RWPE1 (cell line): Measurements from ENCODE around the gene CDKAL1.
"Not testable (repeated sequence)": the region's sequence is repeated elsewhere in the genome, so short reads cannot be mapped to it uniquely, and the experiment has no call there.

Experiments used
- CTCF ChIA-PET: fragments of 350-600 bp; sonication (Branson Sonifier 250); formaldehyde crosslinking; extraction: SDS; loops from one replicate; lab custom pipeline; 2021; lab: Yijun Ruan, JAX
- POLR2A ChIA-PET: fragments of 400-600 bp; formaldehyde crosslinking; extraction: SDS; loops from one replicate; lab custom pipeline; 2020; ENCODE audit warnings: antibody characterized with exemption; ENCODE audit not compliant: low non-redundant PET; lab: Yijun Ruan, JAX
- DNase-seq: peaks from one replicate; pipeline ENCODE4 v3.0.0; 2012; ENCODE audit warnings: low spot score
- H3K27ac ChIP-seq: fragments of 450-650 bp; 2 replicates; pipeline ENCODE4 v1.5.1; 2017
- CTCF ChIP-seq: fragments of 450-650 bp; conservative IDR thresholded peaks from 2 replicates; pipeline ENCODE4 v1.5.1; 2017; ENCODE audit warnings: low read depth, mild to moderate bottlenecking

The CDKAL1 gene

GRCh38 chr6:21238208-21238607 is 704.0 kb downstream of the CDKAL1 start:
- no peak for DNase-seq
- CTCF ChIA-PET, result no interaction called here
- POLR2A ChIA-PET, result no interaction called here
- TF ChIP-seq CTCF, result no peak
- H3K27ac ChIP-seq, result no peak overlapping the region

GRCh38 chr6:21240709-21241108 is 706.5 kb downstream of the CDKAL1 start:
- CTCF ChIA-PET, result no interaction called here
- POLR2A ChIA-PET, result no interaction called here

GRCh38 chr6:21241231-21242130 is 707.2 kb downstream of the CDKAL1 start:
- ChIA-PET POLR2A (no interaction called here), CTCF (no interaction called here)
- DNase-seq, result no peak
- no peak overlapping the region for H3K27ac ChIP-seq
- TF ChIP-seq CTCF, result no peak

More at GRCh38 chr6:21240709-21241108, 706.5 kb downstream of the CDKAL1 start:
- DNase-seq, result no peak
- no peak overlapping the region for H3K27ac ChIP-seq
- no peak for TF ChIP-seq CTCF

GRCh38 chr6:21244897-21245470 is 710.7 kb downstream of the CDKAL1 start:
- no peak for TF ChIP-seq CTCF
- POLR2A ChIA-PET, result no interaction called here
- CTCF ChIA-PET, result interaction anchor here (0.7 kb wide), 1 partner anchor 1941 kb away, joined by 6 read pairs; no protein-coding TSS in a partner anchor
- DNase-seq, result no peak
- no peak overlapping the region for H3K27ac ChIP-seq

GRCh38 chr6:21245488-21245887 is 711.2 kb downstream of the CDKAL1 start:
- no peak overlapping the region for H3K27ac ChIP-seq
- TF ChIP-seq CTCF, result no peak
- ChIA-PET CTCF (interaction anchor here (0.7 kb wide), 1 partner anchor 1940 kb away, joined by 6 read pairs; no protein-coding TSS in a partner anchor), POLR2A (no interaction called here)
- DNase-seq, result no peak

- no peak overlapping the region for H3K27ac ChIP-seq
- CTCF ChIA-PET, result no interaction called here
- DNase-seq, result no peak
- POLR2A ChIA-PET, result no interaction called here
- TF ChIP-seq CTCF, result no peak
Observed at GRCh38 chr6:21246075-21246474, 711.8 kb downstream of the CDKAL1 start.

- POLR2A ChIA-PET, DNase-seq, H3K27ac ChIP-seq, CTCF ChIA-PET: not testable (repeated sequence)
Observed at GRCh38 chr6:21254460-21254859, 720.2 kb downstream of the CDKAL1 start.
